ENCODE data around the gene FAT4.

DNA sequence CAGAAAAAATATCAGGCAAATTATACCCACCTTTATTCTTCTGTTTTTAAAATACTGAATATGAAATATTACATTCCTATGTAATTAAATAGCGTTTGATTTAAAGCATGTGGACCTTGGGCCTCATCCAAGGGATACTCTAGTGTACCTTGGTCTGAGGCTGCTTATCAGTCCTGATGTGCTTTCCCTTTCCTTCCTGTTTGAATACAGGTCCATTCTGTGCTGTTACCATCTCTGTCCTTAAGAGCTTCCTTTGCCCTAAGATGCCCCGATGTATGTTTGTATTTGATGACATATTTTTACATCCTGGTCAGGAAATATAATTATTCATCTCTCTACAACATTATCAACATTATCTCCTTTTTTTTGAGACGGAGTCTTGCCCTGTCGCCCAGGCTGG is 24.1 kb downstream of the FAT4 start:
- TF ChIP-seq, protein P1, sequence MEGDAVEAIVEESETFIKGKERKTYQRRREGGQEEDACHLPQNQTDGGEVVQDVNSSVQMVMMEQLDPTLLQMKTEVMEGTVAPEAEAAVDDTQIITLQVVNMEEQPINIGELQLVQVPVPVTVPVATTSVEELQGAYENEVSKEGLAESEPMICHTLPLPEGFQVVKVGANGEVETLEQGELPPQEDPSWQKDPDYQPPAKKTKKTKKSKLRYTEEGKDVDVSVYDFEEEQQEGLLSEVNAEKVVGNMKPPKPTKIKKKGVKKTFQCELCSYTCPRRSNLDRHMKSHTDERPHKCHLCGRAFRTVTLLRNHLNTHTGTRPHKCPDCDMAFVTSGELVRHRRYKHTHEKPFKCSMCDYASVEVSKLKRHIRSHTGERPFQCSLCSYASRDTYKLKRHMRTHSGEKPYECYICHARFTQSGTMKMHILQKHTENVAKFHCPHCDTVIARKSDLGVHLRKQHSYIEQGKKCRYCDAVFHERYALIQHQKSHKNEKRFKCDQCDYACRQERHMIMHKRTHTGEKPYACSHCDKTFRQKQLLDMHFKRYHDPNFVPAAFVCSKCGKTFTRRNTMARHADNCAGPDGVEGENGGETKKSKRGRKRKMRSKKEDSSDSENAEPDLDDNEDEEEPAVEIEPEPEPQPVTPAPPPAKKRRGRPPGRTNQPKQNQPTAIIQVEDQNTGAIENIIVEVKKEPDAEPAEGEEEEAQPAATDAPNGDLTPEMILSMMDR (IDR thresholded peaks at IDR 0.05) = no peak
- no peak for TF ChIP-seq POLR2A (IDR thresholded peaks at IDR 0.05)
- peak; percentile 13 to 56 for TF ChIP-seq POLR2AphosphoS5 (IDR thresholded peaks at IDR 0.05)
- TF ChIP-seq EP300 (IDR thresholded peaks at IDR 0.05) = peak in 2 of 4 donors; percentile 75 to 79
